ENCODE data around the gene CACNA1G. TPM values are rescaled to one million over a fixed set of nuclear protein-coding genes. Genes with fewer than 3 reads are reported as not detected.

Gene CACNA1G
- total RNA-seq, 3 donors from 2014 or later, result 0.32 to 2.6 (median 2.3) TPM

GRCh38 chr17:50570528-50570927, 10.0 kb downstream of the CACNA1G start:
- Histone ChIP-seq H3K9me3 (no peaks in the 10 kb centered on the region), H3K4me1 (no peaks in the 10 kb centered on the region), H3K27me3 (peaks cover 0 to 7% of the 10 kb centered on the region in 2 donors), H3K36me3 (no peaks in the 10 kb centered on the region), H3K4me3 (no peak overlapping the region), H3K27ac (no peak overlapping the region)
- TF ChIP-seq CTCF (IDR thresholded peaks at IDR 0.05) (no peak), POLR2A (IDR thresholded peaks at IDR 0.05) (no peak), POLR2AphosphoS5 (IDR thresholded peaks at IDR 0.05) (no peak)
- intact Hi-C loops (cut with DNase I; ENCODE audit: low total_unique reads), result no loop called here
- no peak for DNase-seq (ENCODE audit: low spot score in 2 of 2)

- no peak overlapping the region for H3K27ac ChIP-seq
- TF ChIP-seq POLR2AphosphoS5 (IDR thresholded peaks at IDR 0.05) (no peak), CTCF (IDR thresholded peaks at IDR 0.05) (no peak), POLR2A (IDR thresholded peaks at IDR 0.05) (no peak)
- DNase-seq (ENCODE audit: low spot score in 2 of 2), result no peak
- no peak overlapping the region for H3K4me3 ChIP-seq
- no peaks in the 10 kb centered on the region for H3K9me3 ChIP-seq
- intact Hi-C loops (cut with DNase I; ENCODE audit: low total_unique reads), result no loop called here
- no peaks in the 10 kb centered on the region for H3K4me1 ChIP-seq
- H3K27me3 ChIP-seq, result no peaks in the 10 kb centered on the region
- H3K36me3 ChIP-seq, result no peaks in the 10 kb centered on the region
These were observed 11.2 kb downstream of the CACNA1G start for GRCh38 chr17:50571681-50572080.

- no peaks in the 10 kb centered on the region for H3K9me3 ChIP-seq
- no peaks in the 10 kb centered on the region for H3K27me3 ChIP-seq
- TF ChIP-seq CTCF (IDR thresholded peaks at IDR 0.05) (no peak), POLR2AphosphoS5 (IDR thresholded peaks at IDR 0.05) (no peak), POLR2A (IDR thresholded peaks at IDR 0.05) (no peak)
- DNase-seq (ENCODE audit: low spot score in 2 of 2), result no peak
- H3K27ac ChIP-seq, result no peak overlapping the region
- intact Hi-C loops (cut with DNase I; ENCODE audit: low total_unique reads), result no loop called here
- no peaks in the 10 kb centered on the region for H3K36me3 ChIP-seq
- H3K4me1 ChIP-seq, result no peaks in the 10 kb centered on the region
- no peak overlapping the region for H3K4me3 ChIP-seq
These were observed 12.0 kb downstream of the CACNA1G start for GRCh38 chr17:50572541-50572940.

GRCh38 chr17:50573866-50574611, 13.5 kb downstream of the CACNA1G start:
- Histone ChIP-seq H3K27me3 (no peaks in the 10 kb centered on the region), H3K36me3 (no peaks in the 10 kb centered on the region), H3K9me3 (no peaks in the 10 kb centered on the region), H3K4me3 (no peak overlapping the region), H3K27ac (no peak overlapping the region), H3K4me1 (no peaks in the 10 kb centered on the region)
- DNase-seq (ENCODE audit: low spot score in 2 of 2), result no peak
- intact Hi-C loops (cut with DNase I; ENCODE audit: low total_unique reads), result no loop called here
- no peak for TF ChIP-seq CTCF (IDR thresholded peaks at IDR 0.05)

- no peak for TF ChIP-seq POLR2A (IDR thresholded peaks at IDR 0.05)
- TF ChIP-seq POLR2AphosphoS5 (IDR thresholded peaks at IDR 0.05), result no peak
- no peak for TF ChIP-seq CTCF (IDR thresholded peaks at IDR 0.05)
- no peak for DNase-seq (ENCODE audit: low spot score in 2 of 2)
- intact Hi-C loops (cut with DNase I; ENCODE audit: low total_unique reads), result no loop called here
- Histone ChIP-seq H3K27ac (no peak overlapping the region), H3K27me3 (no peaks in the 10 kb centered on the region), H3K9me3 (no peaks in the 10 kb centered on the region), H3K36me3 (no peaks in the 10 kb centered on the region), H3K4me1 (no peaks in the 10 kb centered on the region), H3K4me3 (no peak overlapping the region)
These were observed 15.2 kb downstream of the CACNA1G start for GRCh38 chr17:50575581-50576210.

Measured in breast epithelium (tissue), 4 donors.